Prostate gland (tissue), 2 donors: ENCODE results near the gene CDC42EP3. TPM values are rescaled to one million over a fixed set of nuclear protein-coding genes. Genes with fewer than 3 reads are reported as not detected.

Experiments
- DNase-seq: peaks from one replicate; pipeline ENCODE4 v3.0.0-alpha.2; 2019; ENCODE audit warnings: low spot score
- H3K27ac ChIP-seq, 2 donors: fragments of 200-600 bp; sonication (generic); 2 replicates each; pipeline ENCODE4 v1.5.1; 2017 to 2019
- H3K27me3 ChIP-seq: fragments of 200-600 bp; sonication (generic); replicated peaks from 2 replicates; pipeline ENCODE4 v1.5.1; 2019; ENCODE audit not compliant: insufficient read depth
- H3K36me3 ChIP-seq, 2 donors: fragments of 200-600 bp; sonication (generic); 1 replicate in 1 of 2; 2 replicates in 1 of 2; pipeline versions ENCODE4 v1.5.1 to v1.8.1; 2017 to 2019
- H3K4me1 ChIP-seq: fragments of 200-600 bp; sonication (generic); replicated peaks from 2 replicates; pipeline ENCODE4 v1.5.1; 2019
- H3K4me3 ChIP-seq, 2 donors: fragments of 200-600 bp; sonication (generic); 2 replicates each; pipeline ENCODE4 v1.5.1; 2017 to 2019
- H3K9me3 ChIP-seq: fragments of 200-600 bp; sonication (generic); 2 replicates; pipeline ENCODE4 v1.5.1; 2017
- POLR2A ChIP-seq: fragments of 450-650 bp; IDR thresholded peaks from one replicate; pipeline ENCODE4 v1.6.1; 2016; ENCODE audit warnings: antibody characterized with exemption, mild to moderate bottlenecking
- POLR2AphosphoS5 ChIP-seq: sonication (generic); formaldehyde crosslinking; IDR thresholded peaks from one replicate; pipeline ENCODE4 v1.6.1; 2017; ENCODE audit warnings: antibody characterized with exemption
- WGBS: methylation state at CpG from one replicate; pipeline ENCODE4 v1.1.5; 2018; 5-methylcytosine and 5-hydroxymethylcytosine counted together
- intact Hi-C: fragments of 100-400 bp; cut with DNase I; formaldehyde crosslinking; loops from one replicate; pipeline ENCODE4 v1.14.2; 2022
- total RNA-seq, 2 donors: library from RNA; depleted of rRNA; stranded (reverse); fragments of >200 nt; gene quantifications; one replicate each; pipeline ENCODE4 v1.1.0, GENCODE V29; 2016
- TF ChIP-seq, protein P1 (sequence below), 4 experiments: fragments of 200-600 bp in 2 of 4; fragments of 450-650 bp in 2 of 4; sonication (generic) in 2 of 4; IDR thresholded peaks; 1 replicate in 3 of 4; 2 replicates in 1 of 4; pipeline ENCODE4 v1.5.1; 2016 to 2019; ENCODE audit warnings: antibody characterized with exemption in 4 of 4, mild to moderate bottlenecking in 2 of 4, moderate library complexity in 2 of 4

Gene CDC42EP3
- total RNA-seq, 2 donors from 2014 or later: 38.5 to 75.5 TPM

DNA sequence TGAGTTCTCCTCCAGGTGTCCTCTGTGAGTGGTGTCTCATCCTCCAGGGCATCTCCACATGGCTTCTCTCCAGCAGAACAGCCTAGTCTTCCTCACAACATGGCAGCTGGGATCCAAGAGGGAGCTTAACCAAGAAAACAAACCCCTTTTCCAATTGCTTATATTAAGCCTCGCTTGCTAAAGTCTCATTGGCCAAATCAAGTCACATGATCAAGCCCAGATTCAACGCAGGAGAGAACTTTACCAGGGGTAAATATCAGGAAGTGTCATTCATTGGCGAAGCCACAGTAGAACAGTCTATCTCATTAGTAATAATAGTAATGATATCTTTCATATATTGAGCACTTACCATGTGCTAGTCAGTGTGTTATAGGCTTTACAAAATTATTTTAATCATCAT is 53.1 kb downstream of the CDC42EP3 start:
- Histone ChIP-seq H3K4me1 (no peaks in the 10 kb centered on the region), H3K36me3 (no peaks in the 10 kb centered on the region), H3K9me3 (no peaks in the 10 kb centered on the region), H3K27me3 (no peaks in the 10 kb centered on the region), H3K27ac (no peak overlapping the region), H3K4me3 (no peak overlapping the region)
- 90% methylated on average over 3 of the region's 3 CpGs for WGBS
- TF ChIP-seq POLR2A (no peak), POLR2AphosphoS5 (no peak)
- TF ChIP-seq, protein P1, sequence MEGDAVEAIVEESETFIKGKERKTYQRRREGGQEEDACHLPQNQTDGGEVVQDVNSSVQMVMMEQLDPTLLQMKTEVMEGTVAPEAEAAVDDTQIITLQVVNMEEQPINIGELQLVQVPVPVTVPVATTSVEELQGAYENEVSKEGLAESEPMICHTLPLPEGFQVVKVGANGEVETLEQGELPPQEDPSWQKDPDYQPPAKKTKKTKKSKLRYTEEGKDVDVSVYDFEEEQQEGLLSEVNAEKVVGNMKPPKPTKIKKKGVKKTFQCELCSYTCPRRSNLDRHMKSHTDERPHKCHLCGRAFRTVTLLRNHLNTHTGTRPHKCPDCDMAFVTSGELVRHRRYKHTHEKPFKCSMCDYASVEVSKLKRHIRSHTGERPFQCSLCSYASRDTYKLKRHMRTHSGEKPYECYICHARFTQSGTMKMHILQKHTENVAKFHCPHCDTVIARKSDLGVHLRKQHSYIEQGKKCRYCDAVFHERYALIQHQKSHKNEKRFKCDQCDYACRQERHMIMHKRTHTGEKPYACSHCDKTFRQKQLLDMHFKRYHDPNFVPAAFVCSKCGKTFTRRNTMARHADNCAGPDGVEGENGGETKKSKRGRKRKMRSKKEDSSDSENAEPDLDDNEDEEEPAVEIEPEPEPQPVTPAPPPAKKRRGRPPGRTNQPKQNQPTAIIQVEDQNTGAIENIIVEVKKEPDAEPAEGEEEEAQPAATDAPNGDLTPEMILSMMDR (IDR thresholded peaks at IDR 0.05): no peak
- intact Hi-C loops: no loop called here
- DNase-seq: no peak

DNA sequence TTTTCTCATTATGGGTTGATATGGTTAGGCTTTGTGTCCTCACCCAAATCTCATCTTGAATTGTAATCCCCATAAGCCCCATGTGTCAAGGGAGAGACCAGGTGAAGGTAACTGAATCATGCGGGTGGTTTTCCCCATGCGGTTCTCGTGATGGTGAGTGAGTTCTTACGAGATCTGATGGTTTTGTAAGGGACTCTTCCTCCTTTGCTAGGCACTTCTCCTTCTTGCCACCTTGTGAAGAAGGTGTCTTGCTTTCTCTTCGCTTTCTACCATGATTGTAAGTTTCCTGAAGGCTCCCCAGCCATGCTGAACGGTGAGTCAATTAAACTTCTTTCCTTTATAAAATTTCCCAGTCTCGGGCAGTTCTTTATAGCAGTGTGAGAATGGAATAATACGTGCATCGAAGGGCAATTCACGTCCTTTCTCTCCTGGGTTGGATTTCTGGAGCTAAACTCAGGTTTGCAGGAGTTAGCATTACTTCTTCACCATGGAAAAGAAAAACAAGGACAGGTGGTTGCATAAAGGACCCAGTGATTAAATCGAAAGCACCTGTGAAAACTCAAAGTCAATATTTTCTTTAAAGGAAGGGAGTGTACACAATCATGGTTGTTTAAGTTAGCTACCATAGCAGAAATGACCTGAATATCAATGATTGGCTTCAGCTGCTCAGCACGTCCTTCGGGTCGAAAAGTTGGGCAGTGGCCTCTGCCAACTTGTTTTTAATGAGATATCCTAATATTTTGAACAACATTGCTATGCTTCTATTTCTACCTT is 54.1 kb downstream of the CDC42EP3 start:
- WGBS: 84% methylated on average over 14 of the region's 14 CpGs
- Histone ChIP-seq H3K4me1 (no peaks in the 10 kb centered on the region), H3K27me3 (no peaks in the 10 kb centered on the region), H3K36me3 (no peaks in the 10 kb centered on the region), H3K9me3 (no peaks in the 10 kb centered on the region), H3K27ac (no peak overlapping the region), H3K4me3 (no peak overlapping the region)
- TF ChIP-seq, protein P1 (IDR thresholded peaks at IDR 0.05): no peak
- no peak for TF ChIP-seq POLR2A
- TF ChIP-seq POLR2AphosphoS5: no peak
- intact Hi-C loops: no loop called here
- DNase-seq: no peak

DNA sequence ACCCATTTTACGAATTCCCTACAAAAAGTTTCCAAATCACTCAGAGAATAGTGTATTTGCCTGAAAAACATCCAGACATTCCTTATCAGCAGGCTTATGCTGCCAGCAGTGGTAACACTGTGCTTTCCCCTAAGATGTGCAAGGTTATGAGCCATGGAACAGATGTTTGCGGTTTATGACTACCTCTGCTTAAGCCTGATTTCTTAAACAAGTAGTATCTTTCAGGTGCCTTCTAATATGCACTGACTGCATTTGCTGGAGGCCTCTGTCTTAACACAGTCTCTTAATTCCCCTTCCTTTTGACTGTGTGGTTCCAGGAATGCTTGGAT is 54.8 kb downstream of the CDC42EP3 start:
- Histone ChIP-seq H3K36me3 (no peaks in the 10 kb centered on the region), H3K4me3 (no peak overlapping the region), H3K4me1 (no peaks in the 10 kb centered on the region), H3K27me3 (no peaks in the 10 kb centered on the region), H3K9me3 (no peaks in the 10 kb centered on the region), H3K27ac (no peak overlapping the region)
- no peak for DNase-seq
- WGBS: 92% methylated on average over 2 of the region's 2 CpGs
- intact Hi-C loops: no loop called here
- TF ChIP-seq, protein P1 (IDR thresholded peaks at IDR 0.05): no peak
- no peak for TF ChIP-seq POLR2AphosphoS5
- no peak for TF ChIP-seq POLR2A

DNA sequence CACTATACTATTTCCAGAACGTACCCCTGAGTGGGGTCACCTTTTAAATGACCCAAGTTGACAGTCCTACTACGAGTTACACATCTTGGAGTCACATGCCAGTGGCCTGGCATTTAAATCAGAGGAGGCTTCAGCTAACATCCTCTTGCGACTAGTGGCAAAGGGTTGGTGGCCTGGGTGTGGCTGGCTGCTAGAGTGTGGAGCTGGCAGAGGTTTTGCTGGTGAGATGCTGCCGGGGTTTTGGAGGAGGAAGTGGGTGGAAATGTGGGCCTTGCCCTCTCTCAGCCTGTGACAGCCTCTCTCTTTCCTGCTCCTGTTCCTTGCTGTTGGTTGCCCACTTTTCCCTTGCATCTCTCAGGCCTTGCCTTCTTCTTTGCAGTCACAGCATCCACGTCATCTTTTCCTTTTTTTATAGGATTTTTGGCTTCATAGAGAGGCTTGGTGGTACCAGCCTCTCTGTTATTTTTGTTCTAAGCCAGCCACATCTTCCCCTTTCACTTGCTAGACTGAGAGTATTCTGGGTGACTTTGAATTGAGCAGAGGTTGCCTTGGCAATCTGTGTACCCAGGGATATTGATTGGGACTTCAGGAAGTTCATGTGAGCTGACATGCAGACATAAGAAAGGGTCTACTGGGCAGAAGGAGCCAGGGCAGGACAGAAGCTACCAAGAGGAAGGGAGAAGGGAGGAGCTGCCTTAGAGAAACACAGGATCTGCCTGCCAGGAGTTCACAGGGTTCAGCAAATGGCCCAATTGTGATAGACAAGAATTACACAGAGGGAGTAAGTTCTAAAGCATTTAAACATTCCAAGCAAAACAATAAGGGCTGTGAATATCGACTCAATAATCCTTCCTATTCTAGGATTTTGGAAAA is 55.4 kb downstream of the CDC42EP3 start:
- Histone ChIP-seq H3K4me1 (no peaks in the 10 kb centered on the region), H3K9me3 (no peaks in the 10 kb centered on the region), H3K4me3 (no peak overlapping the region), H3K27ac (no peak overlapping the region), H3K27me3 (no peaks in the 10 kb centered on the region), H3K36me3 (no peaks in the 10 kb centered on the region)
- no peak for DNase-seq
- TF ChIP-seq, protein P1 (IDR thresholded peaks at IDR 0.05): no peak
- intact Hi-C loops: no loop called here
- 71% methylated on average over 6 of the region's 6 CpGs for WGBS
